Measurements from ENCODE around the gene B4GALNT4.
"Not testable (repeated sequence)": the region's sequence is repeated elsewhere in the genome, so short reads cannot be mapped to it uniquely, and the experiment has no call there.

The B4GALNT4 gene, protein sequence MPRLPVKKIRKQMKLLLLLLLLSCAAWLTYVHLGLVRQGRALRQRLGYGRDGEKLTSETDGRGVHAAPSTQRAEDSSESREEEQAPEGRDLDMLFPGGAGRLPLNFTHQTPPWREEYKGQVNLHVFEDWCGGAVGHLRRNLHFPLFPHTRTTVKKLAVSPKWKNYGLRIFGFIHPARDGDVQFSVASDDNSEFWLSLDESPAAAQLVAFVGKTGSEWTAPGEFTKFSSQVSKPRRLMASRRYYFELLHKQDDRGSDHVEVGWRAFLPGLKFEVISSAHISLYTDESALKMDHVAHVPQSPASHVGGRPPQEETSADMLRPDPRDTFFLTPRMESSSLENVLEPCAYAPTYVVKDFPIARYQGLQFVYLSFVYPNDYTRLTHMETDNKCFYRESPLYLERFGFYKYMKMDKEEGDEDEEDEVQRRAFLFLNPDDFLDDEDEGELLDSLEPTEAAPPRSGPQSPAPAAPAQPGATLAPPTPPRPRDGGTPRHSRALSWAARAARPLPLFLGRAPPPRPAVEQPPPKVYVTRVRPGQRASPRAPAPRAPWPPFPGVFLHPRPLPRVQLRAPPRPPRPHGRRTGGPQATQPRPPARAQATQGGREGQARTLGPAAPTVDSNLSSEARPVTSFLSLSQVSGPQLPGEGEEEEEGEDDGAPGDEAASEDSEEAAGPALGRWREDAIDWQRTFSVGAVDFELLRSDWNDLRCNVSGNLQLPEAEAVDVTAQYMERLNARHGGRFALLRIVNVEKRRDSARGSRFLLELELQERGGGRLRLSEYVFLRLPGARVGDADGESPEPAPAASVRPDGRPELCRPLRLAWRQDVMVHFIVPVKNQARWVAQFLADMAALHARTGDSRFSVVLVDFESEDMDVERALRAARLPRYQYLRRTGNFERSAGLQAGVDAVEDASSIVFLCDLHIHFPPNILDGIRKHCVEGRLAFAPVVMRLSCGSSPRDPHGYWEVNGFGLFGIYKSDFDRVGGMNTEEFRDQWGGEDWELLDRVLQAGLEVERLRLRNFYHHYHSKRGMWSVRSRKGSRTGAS

DNA sequence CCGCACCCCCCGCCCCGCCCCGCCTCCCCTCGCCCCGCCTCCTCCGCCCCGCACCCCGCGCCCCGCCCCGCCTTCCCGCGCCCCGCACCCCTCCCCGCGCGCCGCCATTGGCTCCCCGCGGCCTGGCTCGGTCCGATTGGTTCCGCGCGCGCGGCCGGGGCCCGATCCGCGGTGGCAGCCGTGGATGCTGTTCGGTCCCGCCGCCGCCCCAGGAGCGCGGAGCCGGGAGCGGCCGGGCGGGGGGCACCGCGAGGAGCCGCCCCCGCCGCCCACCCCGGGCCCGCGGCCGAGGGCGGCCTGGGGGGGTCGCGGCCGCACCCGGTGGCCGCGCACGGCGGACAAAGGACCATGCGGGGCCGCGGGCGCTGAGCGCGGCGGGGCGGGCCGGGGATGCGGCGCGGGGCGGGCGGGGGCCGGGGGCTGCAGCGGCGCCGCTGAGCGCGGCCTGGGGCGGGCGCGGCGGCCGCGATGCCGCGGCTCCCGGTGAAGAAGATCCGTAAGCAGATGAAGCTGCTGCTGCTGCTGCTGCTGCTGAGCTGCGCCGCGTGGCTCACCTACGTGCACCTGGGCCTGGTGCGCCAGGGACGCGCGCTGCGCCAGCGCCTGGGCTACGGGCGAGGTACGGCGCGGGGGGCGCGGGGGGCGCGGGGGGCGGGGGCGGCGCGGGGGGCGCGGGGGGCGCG is at the start of gene B4GALNT4:
B4GALNT4 (plus strand) TSS at position 164 of the 683 bp plus-strand sequence; CDS start at position 469, 305 bp downstream.
- no peak for DNase-seq

DNA sequence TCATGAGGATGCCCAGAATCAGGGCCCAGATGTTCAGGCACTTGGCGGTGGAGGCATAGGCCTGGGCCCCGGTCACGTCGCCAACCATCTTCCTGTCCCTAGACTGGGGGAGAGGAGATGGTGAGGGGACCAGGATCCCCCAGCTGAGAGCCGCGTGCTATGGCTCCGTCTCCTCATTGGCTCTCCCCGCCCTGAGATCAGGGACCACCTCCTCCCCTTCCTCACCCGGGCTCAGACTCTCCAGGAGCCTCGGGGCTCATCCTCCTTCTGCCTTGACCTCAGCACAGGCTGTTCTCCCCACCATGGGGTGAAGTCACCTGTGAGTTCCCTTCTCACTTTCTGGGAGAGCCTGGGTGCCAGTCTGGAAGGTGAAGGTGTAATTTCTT is 49.4 kb upstream of the B4GALNT4 start:
- DNase-seq: not testable (repeated sequence)

DNA sequence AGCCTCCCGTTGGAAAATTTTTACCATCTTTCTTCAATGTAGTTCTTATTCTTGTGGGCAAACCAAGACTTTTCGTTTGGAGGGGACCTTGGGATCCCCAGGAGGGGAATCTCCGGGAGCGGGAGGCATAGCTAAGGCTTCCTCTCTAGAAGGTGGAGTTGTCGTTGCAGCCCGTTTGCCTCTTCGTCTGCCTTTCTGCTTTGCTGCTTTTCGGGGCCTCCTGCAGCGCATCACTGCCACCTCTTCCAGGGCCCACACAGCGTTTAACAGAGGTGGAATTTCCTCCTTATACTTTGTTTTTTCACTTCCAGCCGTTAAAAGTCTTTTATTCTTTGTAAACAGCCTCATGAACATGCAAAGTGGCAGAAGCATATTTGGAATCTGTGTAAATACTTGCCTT is 45.1 kb upstream of the B4GALNT4 start:
- no peak for DNase-seq

DNA sequence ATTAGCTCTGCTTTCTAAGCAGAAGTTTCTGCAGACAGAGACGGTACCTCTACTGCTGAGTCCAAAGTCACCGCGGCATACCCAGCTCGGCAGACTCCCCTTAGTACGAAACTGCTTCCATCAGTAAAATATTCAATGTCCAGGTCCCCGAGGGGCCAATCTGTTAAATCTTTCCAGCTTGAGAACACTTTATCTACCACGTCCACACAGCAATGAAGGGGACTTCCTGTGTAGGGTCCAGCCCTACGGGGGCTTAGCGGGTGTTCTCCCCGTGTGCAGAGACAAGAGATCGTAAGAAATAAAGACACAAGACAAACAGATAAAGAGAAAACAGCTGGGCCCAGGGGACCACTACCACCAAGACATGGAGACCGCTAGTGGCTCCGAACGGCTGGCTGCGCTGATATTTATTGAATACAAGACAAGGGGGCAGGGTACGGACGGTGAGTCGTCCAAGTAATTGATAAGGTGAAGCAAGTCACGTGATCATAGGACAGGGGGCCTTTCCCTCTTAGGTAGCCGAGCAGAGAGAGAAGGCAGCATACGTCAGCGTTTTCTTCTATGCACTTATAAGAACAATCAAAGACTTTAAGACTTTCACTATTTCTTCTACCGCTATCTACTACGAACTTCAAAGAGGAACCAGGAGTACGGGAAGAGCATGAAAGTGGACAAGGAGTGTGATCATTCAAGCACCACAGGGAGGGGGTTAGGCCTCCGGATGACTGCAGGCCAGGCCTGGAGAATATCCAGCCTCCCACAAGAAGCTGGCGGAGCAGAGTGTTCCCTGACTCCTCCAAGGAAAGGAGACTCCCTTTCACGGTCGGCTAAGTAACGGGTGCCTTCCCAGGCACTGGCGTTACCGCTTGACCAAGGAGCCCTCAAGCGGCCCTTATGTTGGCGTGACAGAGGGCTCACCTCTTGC is 44.4 kb upstream of the B4GALNT4 start:
- DNase-seq: peak; percentile 38

DNA sequence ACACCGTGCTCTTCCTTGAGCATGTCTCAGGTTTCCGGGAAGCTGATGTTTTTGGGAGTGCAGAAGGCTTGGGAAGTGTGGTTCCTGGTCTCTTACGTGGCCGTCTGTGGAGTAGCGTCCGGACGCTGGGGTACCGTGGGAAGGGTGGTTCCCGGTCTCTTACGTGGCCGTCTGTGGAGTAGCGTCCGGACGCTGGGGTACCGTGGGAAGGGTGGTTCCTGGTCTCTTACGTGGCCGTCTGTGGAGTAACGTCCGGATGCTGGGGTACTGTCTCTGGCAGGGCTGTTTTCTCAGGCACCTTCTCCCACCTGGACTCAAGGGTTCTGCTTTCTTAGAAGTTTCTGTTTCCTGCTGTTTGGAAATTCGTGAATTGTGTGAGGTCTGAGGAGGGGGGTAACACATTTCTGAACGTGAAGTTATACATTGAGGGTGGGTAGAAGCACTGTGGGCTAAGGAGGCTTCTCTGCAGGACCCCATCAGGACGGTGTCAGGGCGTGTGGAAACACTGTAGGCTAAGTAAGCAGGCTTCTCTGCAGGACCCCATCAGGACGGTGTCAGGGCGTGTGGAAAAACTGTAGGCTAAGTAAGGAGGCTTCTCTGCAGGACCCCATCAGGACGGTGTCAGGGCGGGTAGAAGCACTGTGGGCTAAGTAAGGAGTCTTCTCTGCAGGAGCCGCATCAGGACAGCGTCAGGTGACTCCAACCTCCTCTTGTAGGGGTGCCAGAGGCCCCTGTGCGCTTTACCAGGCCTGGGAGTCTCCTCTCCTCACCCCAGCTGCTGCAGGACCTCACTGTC is 43.3 kb upstream of the B4GALNT4 start:
- DNase-seq: no peak

DNA sequence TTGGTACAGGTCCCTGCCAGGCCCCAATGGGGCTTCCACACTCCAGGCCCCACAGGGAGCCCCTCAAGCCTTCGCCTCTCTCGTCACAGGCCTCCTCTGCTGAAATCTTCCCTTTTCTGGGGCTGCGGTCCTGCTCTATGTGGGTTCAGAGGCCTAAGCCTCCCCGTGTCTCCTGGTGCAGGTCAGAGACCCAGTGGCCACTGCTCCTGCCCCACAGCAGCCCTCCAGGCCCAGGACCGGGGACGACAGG is 42.8 kb upstream of the B4GALNT4 start:
- no peak for DNase-seq

DNA sequence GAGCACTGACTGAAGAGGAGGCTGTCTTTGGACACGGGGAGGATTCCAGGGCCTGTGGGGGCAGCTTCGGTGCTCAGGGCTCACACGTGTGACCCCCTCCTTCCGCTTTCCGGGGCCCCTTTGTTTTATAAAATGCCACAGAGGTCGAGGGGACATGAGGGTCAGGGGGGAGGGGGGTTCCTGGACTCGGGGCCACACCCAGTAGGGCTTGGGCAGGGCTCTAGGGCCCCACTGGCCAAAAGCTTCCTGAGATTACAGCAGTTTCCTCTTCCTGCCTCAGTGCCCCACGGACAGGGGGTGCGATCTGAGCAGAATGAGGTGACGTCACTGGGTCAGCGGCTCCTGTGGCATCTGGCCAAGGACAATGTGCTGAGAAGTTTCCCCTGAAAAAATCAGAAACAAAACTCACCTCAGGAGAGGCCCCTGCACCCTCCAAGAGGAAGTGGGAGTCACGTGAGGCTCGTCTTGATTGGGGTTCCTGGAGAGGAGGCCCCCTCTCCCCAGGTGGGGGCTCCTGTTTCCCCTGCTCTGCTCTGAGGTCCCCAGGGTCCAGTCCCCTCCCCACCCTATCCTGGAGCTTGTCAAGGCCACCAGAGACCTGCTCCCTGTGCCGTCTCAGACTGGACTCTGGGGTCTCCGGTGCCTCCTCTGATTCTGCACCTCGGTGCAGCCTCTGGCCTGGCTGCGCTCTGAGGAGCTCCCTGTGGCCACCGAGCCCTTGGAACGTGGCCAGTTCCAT is 42.3 kb upstream of the B4GALNT4 start:
- DNase-seq: peak; percentile 87

DNA sequence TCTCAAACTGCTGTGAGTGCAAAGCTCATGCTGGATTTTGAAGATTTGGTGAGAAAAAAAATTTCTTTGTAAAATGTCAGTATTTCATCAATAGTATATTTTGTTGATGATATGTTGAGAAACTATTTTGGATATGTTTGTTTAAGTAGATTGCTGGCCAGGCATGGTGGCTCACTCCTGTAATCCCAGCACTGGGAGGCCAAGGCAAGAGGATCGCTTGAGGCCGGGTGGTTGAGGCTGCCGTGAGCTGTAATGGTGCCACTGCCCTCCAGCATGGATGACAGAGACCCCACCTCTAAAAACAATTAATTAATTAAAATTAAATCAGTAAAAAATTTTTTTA is 41.7 kb upstream of the B4GALNT4 start:
- DNase-seq: no peak

DNA sequence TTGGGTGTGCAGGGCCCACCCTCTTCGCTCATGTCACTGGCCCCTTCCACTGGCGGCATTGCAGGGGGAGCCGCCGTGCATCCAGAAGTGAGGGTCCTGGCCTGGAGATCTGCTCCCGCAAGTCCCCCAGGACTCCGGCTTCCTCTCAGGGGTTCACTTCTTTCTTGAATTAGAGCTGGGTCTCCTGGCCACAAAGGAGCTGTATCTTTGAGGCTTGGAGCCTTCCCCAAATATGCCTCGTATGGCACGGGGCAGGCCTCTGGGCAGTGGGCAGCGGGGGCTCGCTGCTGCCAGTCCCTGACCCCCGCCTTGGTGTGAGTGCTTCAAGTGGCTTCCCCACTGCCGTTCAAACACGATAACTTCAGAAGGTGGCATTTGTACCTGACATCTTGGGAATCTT is 41.3 kb upstream of the B4GALNT4 start:
- DNase-seq: no peak

DNA sequence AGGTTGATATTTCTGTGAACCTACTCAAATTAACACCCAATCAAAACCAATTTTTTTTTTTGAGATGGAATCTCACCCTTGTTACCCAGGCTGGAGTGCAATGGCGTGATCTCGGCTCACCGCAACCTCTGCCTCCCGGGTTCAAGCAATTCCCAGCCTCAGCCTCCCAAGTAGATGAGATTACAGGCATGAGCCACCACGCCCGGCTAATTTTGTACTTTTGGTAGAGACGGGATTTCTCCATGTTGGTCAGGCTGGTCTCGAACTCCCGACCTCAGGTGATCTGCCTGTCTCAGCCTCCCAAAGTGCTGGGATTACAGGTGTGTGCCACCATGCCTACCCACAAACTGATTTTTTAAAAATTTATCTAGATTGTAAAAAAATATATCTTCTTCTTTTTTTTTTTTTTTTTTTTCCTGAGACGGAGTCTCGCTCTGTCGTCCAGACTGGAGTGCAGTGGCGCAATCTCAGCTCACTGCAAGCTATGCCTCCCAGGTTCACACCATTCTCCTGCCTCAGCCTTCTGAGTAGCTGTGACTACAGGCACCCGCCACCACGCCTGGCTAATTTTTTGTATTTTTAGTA is 40.7 kb upstream of the B4GALNT4 start:
- not testable (repeated sequence) for DNase-seq

DNA sequence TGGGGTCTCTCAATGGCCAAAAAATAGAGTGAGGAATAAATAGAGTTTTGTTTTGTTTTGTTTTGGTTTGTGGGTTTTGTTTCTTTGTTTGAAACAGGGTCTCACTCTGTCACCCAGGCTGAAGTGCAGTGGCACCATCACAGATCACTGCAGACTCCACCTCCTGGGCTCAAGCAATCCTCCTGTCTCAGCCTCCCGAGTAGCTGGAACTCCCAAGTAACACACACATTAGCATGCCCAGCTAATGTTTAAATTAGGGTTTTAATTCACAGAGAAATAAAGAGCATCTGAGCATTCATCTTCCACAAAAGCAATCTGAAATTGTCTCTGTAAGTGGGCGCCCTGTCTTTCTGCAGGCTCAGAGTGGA is 39.4 kb upstream of the B4GALNT4 start:
- DNase-seq: no peak

DNA sequence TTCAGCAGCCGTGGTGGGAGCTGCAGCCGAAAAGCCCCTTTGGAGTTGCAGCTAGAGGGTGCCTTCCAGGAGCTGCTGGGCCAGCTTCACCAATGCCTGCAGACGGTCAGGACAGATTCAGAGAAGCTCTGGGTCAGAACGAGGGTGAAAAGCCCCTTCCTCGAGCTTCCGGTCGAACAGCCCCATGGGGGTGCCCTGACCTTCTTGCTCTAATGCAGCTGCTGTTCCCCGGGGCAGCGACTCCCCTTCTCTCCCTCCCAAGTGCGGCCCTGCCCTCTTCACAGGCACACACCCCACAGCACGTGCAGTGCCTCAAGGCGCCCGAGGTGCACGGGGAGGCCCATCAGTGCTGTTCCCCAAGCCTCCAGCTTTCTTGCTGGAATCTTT is 39.0 kb upstream of the B4GALNT4 start:
- DNase-seq: no peak

DNA sequence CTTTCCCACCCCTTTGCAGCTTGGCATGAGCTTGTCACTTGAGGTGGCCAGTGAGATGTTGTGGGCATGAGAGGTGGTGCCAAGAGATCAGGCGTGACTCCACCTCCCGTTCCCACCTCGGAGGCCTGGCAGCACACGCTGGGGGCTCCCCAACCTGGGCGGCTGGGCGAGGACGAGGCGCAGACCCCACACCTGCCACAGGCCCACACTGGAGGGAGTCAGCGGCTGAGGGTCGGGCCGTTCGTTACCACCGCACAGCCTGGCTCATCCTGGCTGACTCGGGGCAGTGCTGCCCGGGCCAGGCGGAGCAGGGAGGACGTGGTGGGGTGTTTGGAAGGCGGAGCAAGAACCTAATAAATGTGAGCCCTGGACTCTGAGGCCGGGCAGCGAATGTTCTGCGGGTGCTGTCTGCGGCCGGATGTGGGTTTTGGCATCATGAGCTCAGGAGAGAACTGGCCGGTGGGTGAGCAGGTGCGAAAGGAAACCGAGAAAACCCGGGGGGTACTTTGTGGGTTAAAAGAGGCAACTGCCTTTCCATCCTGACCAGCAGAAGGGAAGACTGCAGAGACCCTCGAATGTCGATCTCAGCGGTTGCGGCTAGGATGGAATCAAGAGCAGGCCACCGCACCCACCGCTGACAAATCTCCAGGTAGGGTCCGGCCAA is 38.5 kb upstream of the B4GALNT4 start:
- DNase-seq: no peak

DNA sequence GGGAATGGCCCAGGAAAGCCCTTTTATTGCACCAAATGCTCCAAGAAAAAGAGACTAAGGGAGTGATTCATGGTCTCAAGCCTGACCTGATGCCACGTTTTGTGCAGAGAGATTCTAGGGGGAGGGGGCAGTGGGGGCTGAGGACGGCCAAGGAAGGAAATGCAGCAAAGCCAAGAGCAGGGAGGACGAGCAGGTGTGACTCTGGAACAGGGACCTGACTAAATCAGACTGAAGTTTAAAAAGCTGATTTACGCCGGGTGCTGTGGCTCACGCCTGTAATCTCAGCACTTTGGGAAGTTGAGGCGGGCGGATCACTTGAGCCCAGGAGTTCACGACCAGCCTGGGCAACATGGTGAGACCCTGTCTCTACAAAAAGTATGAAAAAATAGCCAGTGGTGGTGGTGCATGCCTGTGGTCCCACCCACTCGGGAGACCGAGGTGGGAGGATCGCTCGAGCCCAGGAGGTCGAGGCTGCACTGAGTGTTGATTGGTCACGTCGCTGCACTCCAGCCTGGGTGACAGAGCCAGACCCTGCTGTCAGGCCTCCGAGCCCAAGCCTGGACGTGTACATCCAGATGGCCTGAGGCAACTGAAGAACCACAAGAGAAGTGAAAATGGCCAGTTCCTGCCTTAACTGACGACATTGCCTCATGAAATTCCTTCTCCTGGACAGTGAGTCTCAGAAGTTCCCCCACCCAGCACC is 37.8 kb upstream of the B4GALNT4 start:
- DNase-seq: no peak

DNA sequence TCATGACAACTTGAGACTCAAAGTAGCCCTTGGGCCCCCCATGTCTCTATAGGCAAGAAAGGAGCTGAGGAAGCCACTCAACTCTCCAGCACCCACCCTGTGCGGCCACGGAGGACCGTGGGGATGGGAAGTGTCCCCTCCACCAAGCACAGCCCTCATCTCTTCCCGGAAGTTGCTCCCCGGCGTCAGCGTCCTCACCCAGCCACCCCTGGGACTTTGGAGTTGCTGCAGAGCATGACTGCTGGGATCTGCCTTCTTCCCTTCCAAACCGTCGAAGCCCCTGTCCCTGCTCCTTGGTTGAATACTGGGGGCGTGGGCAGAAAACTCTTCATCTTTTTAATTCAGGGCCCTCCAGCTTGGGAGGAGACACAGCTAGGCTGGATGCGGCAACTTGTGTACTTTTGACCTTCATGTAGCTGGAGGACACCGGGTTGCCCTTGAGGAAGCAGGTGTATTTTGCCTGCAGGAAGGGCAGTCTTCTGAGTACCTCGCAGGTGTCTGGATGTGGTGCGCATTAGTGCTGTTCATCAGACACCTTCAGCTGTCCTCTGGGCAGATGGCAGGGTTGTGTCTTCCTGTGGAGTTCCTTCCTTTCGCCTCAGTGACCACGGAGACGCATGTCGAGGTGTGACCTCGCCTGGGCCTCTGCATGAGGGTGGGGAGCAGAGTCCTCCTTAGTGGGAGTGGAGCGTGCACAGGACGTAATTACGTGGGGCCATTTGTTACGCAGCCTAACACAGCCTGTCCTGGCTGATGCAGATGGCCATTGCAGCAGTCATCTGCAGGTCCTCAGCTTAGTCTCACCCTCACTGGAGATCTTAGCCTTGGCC is 36.4 kb upstream of the B4GALNT4 start:
- no peak for DNase-seq

DNA sequence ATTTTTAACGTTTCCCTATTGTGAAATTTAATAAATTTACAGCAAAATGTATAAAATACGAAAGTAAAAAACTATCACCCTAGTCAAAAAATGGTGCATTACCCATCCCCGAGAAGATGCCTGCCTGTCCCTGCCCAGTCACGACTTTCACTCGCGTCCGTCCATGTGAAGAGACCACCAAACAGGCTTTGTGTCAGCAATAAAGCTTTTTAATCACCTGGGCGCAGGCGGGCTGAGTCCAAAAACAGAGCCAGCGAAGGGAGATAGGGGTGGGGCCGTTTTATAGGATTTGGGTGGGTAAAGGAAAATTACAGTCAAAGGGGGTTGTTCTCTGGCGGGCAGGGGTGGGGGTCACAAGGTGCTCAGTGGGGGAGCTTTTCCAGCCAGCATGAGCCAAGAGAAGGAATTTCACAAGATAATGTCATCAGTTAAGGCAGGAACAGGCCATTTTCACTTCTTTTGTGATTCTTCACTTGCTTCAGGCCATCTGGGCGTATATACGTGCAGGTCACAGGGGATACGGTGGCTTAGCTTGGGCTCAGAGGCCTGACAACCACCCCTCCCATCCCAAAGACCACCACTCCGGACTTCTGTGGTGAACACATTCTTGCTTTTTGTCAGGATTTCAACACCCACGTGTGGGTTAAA is 35.6 kb upstream of the B4GALNT4 start:
- DNase-seq: not testable (repeated sequence)

DNA sequence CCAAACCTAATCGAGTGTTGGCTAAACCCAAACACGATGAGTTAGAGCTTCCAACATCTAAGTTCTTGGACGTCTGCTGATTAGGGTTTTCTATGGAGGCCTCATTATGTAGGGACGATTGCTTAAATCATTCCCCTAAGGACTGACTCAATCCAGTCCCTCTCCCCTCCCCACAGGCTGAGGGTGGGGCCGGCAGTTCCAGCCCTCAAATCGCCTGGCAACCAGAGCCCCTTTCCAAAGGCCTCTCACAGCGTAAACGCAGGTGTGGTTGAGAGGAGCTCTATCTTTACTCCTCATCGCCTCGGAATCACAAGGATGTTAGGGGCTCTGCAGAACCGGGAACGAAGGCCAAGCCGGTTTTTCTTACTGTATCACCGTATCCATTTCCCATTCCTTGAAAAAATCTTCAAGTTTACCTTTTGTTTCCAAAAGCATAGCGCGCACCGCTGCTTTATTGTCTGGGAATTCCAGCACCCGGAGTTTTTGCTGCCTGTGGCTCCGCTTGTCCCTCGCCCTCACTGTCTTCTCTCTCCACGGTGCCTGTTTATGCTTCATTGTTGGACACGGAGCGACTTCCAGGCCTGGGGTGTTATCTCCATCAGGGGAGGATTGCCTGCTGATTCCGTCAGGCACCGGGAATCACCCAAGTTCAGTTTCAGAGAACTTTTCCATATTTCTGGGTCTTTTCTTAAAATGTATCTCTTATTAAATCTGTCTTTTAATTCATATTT is 34.9 kb upstream of the B4GALNT4 start:
- no peak for DNase-seq
